HPDE6-E6E7 (cell line): ENCODE results near the gene FBL.
A peak's percentile ranks its signal among the peaks of the same experiment; 100 is the strongest.
"Not testable (repeated sequence)": the region's sequence is repeated elsewhere in the genome, so short reads cannot be mapped to it uniquely, and the experiment has no call there.

Source experiments
- DNase-seq: peaks from one replicate; pipeline ENCODE4 v3.0.0; 2011; ENCODE audit warnings: missing footprints; ENCODE audit errors: extremely low spot score

FBL gene

GRCh38 chr19:39845933-39846677, at the start of gene FBL:
Gene FBL, minus strand, starts transcription at chr19:39846379. Its CDS starts 79 bp downstream, at chr19:39846300.
- peak; percentile 95 for DNase-seq

- DNase-seq, result not testable (repeated sequence)
Measured at GRCh38 chr19:39895096-39895495, 48.9 kb upstream of the FBL start.

GRCh38 chr19:39894236-39894606, 48.0 kb upstream of the FBL start:
- DNase-seq, result not testable (repeated sequence)

GRCh38 chr19:39893366-39894235, 47.4 kb upstream of the FBL start:
- not testable (repeated sequence) for DNase-seq

GRCh38 chr19:39892506-39892902, 46.3 kb upstream of the FBL start:
- not testable (repeated sequence) for DNase-seq

GRCh38 chr19:39891660-39892505, 45.7 kb upstream of the FBL start:
- not testable (repeated sequence) for DNase-seq

- no peak for DNase-seq
Measured at GRCh38 chr19:39890755-39891551, 44.8 kb upstream of the FBL start.

DNA sequence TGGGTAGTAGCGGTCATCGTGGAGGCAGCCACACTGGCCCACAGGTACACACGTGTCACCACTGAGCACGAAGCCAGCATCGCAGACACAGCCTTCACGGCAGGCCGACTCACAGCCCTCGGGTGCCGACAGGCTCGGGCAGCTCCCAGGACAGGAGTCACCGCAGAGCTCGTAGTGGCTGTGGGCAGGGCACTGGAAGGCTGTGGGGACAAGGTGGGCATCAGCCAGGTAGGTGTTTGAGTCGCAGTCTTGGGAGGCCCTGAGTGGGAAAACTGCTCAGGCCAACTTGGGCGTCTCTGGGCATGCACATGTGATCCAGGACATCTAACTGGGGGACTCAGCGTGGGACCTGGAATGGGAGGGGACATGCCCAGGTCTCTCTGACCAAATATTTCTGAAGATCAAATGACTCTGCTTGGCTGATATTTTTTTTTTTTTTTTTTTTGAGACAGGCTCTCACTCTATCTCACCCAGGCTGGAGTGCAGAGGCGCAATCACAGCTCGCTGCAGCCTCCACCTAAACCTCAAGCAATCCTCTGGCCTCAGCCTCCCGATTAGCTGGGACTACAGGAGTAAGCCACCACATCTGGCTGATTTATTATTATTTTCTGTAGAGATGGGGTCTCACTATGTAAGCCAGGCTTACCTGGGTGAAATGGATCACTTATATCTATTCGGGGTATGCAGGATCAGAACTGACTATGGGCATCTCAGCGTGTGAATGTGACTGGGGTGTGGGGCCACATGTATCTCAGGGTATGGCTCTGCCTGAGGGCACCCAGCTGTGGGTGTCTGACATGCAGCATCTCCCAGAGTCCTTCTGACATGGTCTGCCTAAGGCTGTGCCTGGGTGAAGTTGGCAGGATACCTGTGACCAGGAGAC, 43.9 kb upstream of the FBL start:
- not testable (repeated sequence) for DNase-seq

- DNase-seq, result not testable (repeated sequence)
Measured at GRCh38 chr19:39887456-39887951, 41.3 kb upstream of the FBL start.

DNA sequence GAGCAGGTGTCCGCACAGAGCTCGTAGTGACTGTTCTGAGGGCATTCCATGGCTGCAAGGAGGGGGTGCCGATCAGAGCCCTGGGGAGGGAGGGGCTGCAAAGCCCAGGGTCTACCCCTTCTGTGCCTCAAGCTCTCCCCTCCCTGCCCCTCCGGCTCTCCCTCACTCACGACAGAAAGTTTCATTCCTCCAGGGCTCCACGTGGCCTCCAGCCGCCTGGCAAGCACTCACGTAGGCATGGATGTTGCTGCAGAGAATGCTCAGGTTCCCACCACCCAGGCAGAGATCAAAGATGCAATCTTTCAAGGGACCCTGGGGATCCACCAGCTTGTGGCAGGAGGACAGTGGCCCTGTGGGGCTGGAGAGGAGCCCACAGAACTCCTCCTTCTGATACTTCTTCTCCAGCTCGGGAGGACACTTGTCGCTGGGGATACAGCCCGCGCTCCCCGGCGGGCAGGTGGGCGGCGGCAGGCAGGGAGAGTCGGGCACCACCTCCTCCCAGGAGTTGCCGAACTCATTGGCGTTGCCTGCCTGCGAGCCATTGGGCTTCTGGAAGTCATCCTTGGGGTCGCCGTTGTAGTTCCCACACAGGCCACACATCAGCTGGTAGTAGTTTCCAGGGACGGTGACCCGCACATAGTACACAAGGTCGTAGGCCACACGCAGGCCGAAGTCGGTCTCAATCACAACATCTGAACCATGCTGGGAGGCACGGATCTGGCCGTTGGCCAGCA, 39.8 kb upstream of the FBL start:
- DNase-seq, result not testable (repeated sequence)

- not testable (repeated sequence) for DNase-seq
Measured at GRCh38 chr19:39884721-39885120, 38.5 kb upstream of the FBL start.

DNA sequence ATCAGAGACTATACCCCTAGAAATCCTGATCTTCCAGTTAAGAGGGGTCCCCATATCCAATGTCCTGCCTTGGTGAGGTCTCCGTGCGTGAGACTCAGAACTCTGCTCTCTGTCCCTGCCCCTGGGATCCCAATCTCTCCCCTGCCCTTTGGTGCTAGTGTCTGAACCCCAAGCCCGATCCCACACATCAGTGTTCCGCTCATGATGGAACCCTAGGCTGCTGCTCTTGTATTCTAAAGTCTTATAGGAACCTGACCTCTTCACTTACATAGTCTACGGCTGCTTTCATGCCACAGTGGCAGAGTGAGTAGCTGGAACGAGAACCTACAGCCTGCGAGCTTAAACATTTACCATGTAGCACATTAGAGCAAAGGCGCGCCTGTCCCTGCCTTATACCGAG, 36.5 kb upstream of the FBL start:
- DNase-seq, result not testable (repeated sequence)

DNA sequence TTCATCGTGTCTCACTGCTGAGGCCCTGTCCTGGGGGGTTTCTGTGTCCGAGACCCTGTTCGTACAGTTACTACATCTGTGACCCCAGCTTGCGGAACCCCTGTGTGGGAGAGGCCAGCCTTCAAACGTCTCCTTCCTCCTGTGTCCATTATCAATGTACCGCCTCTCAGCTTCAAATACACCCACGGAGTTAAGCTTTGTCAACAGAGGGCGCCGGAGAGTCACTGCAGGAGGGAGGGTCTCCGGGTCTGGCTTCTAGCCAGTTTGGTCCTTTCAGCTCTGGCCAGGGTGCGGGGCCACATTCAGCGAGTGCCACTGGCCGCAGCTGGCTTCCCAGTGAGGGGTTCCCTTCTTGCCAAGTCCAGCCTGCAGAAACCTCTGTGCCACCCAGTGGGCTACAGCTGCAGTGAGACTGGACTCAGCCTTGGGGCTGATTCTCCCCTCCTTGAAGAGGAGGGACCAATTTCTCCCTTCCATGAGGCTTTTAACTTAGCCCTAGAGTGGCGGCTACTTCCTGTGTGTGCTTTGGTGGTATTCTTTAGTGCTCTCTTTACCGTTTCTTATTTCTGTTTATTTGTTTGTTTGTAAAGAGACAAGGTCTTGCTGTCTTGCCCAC, 35.4 kb upstream of the FBL start:
- DNase-seq, result not testable (repeated sequence)

DNA sequence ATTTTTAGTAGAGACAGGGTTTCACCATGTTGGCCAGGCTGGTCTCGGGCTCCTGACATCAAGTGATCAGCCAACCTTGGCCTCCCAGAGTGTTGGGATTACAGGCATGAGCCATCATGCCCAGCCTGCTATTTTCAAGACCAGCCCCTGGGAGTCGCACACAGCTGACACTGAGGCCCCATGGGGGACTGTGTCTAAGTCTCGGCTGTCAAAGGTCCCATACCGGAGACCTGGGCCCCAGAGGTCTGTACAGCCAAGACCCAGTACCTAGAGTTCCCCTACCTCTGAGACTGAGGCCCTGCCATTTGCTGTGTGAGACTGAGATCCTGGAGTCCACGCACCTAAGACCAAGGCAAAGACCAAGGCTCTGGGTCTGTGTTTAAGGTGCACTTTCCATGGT, 34.1 kb upstream of the FBL start:
- DNase-seq, result not testable (repeated sequence)

- not testable (repeated sequence) for DNase-seq
Measured at GRCh38 chr19:39879796-39880195, 33.6 kb upstream of the FBL start.

GRCh38 chr19:39878866-39879265, 32.7 kb upstream of the FBL start:
- DNase-seq, result not testable (repeated sequence)

DNA sequence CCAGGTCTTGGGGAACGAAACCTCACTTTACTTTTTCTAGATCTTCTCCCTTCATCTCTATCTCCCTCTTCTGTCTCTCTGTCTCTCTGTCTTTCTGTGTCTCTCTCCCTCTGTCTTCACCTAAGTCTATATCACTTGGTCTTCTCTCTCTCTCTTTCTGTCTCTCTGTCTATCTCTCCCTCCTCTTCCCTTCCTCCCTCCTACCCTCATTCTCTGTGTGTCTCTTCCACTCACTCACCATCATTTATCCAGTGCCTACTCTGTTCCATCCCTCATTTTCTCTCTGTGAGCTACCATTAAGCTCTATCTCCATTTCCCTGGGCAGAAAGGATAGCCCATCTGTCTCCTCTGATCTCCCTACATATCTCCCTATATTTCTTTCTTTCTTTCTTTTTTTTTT, 32.2 kb upstream of the FBL start:
- DNase-seq, result no peak

DNA sequence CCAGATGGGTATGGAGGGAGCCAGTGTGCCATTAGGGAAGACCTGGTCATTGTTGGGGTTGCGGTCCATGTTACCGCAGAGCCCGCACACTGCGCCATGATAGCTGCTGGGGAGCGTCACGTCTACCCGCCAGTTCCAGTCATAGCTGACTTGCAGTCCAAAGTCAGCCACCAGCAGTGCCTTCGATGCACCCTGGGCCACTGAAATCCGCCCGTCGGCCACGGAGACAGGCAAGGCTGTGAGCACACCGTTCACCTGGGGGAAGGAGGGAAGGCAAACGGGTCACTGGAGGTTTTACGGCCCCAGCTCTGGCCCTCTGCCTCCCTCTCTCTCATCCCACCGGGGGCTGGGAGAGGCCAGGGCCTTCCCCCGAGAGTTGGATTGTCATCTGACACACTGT, 31.8 kb upstream of the FBL start:
- DNase-seq, result not testable (repeated sequence)

DNA sequence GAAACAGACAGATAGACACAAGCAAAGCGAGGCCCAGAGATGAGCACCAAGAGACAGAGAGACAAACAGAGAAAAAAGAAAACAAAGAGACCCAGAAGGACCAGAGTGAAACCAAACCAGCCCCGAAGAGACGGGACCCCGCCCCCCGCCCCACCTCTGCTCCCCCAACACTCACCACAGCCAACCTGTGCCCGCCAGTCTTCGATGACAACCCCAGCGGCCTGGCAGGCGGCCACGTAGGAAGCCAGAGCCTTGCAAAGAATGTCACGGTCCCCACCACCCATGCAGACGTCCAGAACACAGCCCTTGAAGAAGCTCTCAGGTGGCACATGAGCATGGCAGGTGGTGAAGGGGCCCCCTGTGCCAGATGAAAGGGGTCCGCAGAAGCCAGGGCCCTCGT, 31.3 kb upstream of the FBL start:
- not testable (repeated sequence) for DNase-seq
